NCI-H2029 (cell line): ENCODE results near the gene CAPZA2.

Source experiments
- DNase-seq: peaks from one replicate; lab custom pipeline; 2025; lab: John Stamatoyannopoulos, UW

The CAPZA2 gene

GRCh38 chr7:116862951-116863670, 724 bp downstream of the CAPZA2 start:
- no peak for DNase-seq

GRCh38 chr7:116863936-116864500, 1.6 kb downstream of the CAPZA2 start:
- no peak for DNase-seq

GRCh38 chr7:116871061-116871700, 8.8 kb downstream of the CAPZA2 start:
- DNase-seq: no peak

- DNase-seq: no peak
These were observed 9.6 kb downstream of the CAPZA2 start for GRCh38 chr7:116872026-116872425.

- no peak for DNase-seq
These were observed 11.2 kb downstream of the CAPZA2 start for GRCh38 chr7:116873619-116874018.

GRCh38 chr7:116876664-116877442, 14.5 kb downstream of the CAPZA2 start:
- no peak for DNase-seq

- DNase-seq: no peak
These were observed 15.2 kb downstream of the CAPZA2 start for GRCh38 chr7:116877443-116878217.

- DNase-seq: no peak
These were observed 22.3 kb downstream of the CAPZA2 start for GRCh38 chr7:116884691-116885090.

GRCh38 chr7:116885724-116886123, 23.3 kb downstream of the CAPZA2 start:
- no peak for DNase-seq

- DNase-seq: no peak
These were observed 24.3 kb downstream of the CAPZA2 start for GRCh38 chr7:116886543-116887156.

GRCh38 chr7:116888895-116889294, 26.5 kb downstream of the CAPZA2 start:
- DNase-seq: no peak

GRCh38 chr7:116895849-116896248, 33.5 kb downstream of the CAPZA2 start:
- no peak for DNase-seq

GRCh38 chr7:116897661-116898060, 35.3 kb downstream of the CAPZA2 start:
- no peak for DNase-seq

- DNase-seq: no peak
These were observed 36.9 kb downstream of the CAPZA2 start for GRCh38 chr7:116899308-116899707.

- DNase-seq: no peak
These were observed 38.8 kb downstream of the CAPZA2 start for GRCh38 chr7:116901143-116901542.

GRCh38 chr7:116902867-116903266, 40.5 kb downstream of the CAPZA2 start:
- no peak for DNase-seq

GRCh38 chr7:116906391-116906790, 44.0 kb downstream of the CAPZA2 start:
- DNase-seq: no peak

- DNase-seq: no peak
These were observed 48.0 kb downstream of the CAPZA2 start for GRCh38 chr7:116910383-116910782.

GRCh38 chr7:116911801-116912200, 49.4 kb downstream of the CAPZA2 start:
- no peak for DNase-seq

GRCh38 chr7:116912269-116912909, 50.0 kb downstream of the CAPZA2 start:
- no peak for DNase-seq

- no peak for DNase-seq
These were observed 56.3 kb downstream of the CAPZA2 start for GRCh38 chr7:116918704-116919103.
